GM18511 (cell line): ENCODE measurements around the gene FUOM.

Source experiments
- ATAC-seq: cut with Tn5 transposase; IDR thresholded peaks from one replicate; pipeline ENCODE4 v1.9.1; 2021; ENCODE audit warnings: mild to moderate bottlenecking, moderate library complexity; ENCODE audit not compliant: unreplicated experiment

Gene FUOM

GRCh38 chr10:133357285-133358161, at the start of gene FUOM:
Gene FUOM, minus strand, starts transcription at chr10:133358019. Its CDS starts 12 bp downstream, at chr10:133358007.
- ATAC-seq = peak; percentile 70

- peak; percentile 68 for ATAC-seq
Measured at GRCh38 chr10:133405844-133406527, 48.2 kb upstream of the FUOM start.

DNA sequence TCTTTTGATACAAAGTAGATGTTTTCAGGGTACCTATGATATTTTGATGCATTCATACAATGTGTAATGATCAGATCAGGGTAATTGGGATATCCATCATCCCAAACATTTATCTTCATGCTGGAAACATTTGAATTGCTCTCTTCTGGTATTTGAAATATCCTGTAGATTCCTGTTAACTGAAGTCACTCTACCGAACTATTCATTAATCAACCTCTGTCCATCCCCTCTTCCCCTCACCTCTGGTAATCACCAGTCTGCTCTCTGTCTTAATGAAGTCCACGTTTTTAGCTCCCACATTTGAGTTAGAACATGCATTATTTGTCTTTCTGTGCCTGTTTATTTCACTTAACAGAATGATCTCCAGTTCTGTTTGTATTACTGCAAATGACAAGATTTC, 47.5 kb upstream of the FUOM start:
- ATAC-seq = no peak

- ATAC-seq = no peak
Measured at GRCh38 chr10:133403784-133404183, 46.0 kb upstream of the FUOM start.

GRCh38 chr10:133403359-133403758, 45.5 kb upstream of the FUOM start:
- no peak for ATAC-seq

GRCh38 chr10:133401981-133402725, 44.3 kb upstream of the FUOM start:
- ATAC-seq = no peak

DNA sequence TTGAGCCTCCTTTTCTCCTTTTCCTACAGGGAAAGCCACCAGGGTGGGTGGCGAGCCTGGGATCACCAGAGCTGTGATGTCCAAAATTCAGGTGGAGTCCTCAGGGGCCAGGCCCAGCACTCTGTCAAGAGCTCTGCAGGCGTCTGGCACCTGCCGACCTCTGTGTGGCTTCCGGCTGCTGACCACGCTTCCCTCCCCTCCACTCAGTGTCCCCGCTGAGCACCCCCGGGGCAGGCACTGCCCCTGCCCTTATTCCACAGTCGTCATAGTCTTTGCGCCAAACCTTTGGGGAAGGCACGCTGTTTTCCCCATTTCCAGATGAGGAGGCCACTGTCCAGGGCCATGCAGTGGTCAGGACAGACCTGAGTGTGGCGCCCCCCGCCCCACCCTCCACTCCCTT, 43.7 kb upstream of the FUOM start:
- ATAC-seq = no peak

GRCh38 chr10:133400624-133401424, 43.0 kb upstream of the FUOM start:
- peak; percentile 85 for ATAC-seq

DNA sequence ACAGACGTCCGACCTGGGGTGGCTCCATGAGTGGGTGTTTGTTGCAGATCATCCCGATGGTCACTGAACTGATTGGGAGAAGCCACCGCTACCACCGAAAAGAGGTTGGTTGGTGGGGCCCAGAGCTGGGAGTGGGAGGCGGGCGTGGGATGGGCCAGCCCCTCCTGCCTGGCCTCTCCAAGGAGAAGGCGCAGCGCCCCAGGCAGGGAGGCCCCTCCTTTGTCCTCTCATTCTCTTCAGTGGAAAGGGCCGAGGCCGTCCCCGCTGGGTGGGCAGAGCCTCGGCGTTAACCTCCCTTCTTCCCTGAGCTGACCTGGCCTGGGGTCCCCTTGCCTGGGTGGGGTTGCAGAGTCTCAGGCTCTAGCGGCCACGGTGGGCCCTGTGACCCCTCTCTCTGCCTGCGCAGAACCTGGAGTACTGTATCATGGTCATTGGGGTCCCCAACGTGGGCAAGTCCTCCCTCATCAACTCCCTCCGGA, 41.3 kb upstream of the FUOM start:
- no peak for ATAC-seq

GRCh38 chr10:133397938-133398337, 40.1 kb upstream of the FUOM start:
- ATAC-seq = no peak

- ATAC-seq = no peak
Measured at GRCh38 chr10:133396035-133396624, 38.3 kb upstream of the FUOM start.

- no peak for ATAC-seq
Measured at GRCh38 chr10:133394801-133395221, 37.0 kb upstream of the FUOM start.

- ATAC-seq = peak; percentile 64
Measured at GRCh38 chr10:133394064-133394663, 36.3 kb upstream of the FUOM start, which contains the start of gene MTG1. Gene MTG1, plus strand, starts transcription at chr10:133394157. Its CDS starts 64 bp downstream, at chr10:133394221.

DNA sequence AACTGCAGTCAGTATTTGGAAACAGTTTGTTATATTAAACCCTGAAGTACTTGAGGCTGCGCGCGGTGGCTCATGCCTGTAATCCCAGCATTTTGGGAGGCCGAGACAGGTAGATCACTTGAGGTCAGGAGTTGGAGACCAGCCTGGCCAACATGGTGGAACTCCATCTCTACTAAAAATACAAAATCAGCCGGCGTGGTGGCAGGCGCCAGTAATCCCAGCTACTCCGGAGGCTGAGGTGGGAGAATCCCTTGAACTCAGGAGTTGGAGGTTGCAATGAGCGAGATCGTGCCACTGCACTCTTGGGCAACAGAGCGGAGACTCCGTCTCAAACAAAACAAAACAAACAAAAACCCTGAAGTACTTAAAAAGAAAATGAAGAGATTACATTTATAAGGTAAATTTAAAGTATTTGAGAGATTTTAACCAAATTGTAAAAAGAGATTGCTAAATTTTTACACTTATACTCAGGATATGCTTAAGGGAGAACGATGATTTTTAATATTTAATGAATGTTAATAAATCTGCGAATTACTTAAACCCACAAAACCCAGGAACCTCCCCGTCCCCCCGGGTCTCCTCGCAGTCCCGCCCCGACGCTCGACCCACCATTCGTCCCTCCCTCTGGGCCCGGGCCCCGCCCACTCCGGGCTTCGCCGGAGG, 35.7 kb upstream of the FUOM start:
- no peak for ATAC-seq

DNA sequence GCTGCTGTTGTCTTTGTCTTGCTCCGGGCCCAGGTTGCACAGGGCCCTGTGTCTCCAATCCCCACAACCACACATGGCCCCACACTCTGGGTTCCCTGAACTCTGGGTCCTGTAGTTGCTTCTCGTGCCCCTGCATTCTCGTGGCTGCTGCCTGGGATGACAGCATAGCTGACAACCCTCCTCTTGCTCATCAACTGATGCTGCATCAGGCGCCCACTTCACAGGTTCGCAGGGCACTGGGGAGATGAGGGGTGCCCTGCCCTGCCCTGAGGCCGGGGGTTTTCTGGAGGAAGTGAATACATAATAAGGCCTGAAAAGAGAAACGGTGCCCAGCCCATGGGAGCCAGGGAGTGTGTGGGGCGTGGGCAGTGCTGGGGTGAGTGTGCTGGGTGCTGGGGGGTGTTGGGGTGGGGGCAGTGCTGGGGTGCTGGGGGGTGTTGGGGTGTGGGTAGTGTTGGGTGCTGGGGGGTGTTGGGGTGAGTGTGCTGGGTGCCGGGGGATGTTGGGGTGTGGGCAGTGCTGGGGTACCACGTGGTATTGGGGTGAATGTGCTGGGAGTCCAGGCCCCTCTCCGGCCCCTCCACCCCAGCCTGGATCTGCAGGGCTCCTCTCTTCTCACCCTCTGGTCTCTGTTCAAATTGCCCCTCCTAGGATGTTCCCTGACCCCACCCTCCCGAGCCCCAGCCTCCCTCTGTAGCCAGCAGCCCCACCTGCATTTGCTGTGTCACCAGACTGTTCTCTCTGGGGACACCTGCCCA, 34.1 kb upstream of the FUOM start:
- ATAC-seq = no peak

GRCh38 chr10:133391249-133391635, 33.4 kb upstream of the FUOM start:
- ATAC-seq = no peak

DNA sequence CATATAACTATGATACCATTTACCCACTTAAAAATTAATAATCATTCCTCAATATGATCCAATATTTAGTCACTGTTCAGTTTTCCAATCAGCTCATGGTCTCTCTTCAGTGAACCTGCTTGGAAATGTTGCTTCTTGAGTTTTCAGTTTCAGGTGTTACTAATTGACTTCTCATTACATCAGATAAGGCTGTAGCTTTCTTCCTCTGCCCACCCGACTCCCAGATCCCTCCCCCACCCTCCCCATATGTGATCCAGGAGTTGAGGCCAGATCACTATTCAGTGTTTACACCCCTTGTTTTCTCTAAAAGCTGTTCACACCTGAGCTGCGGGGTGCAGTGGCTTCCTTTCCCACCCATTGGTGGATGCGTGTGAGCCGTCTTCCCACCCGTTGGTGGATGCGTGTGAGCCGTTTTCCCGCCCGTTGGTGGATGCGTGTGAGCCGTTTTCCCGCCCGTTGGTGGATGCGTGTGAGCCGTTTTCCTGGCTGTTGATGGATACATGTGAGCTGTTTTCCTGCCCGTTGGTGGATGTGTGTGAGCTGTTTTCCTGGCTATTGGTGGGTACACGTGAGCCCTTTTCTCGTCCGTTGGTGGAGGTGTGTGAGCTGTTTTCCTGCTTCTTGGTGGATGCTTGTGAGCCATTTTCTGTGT, 32.9 kb upstream of the FUOM start:
- no peak for ATAC-seq
